Inferior parietal cortex (tissue), 1 donor: Measurements from ENCODE around the gene LAMC2.

Experiments
- DNase-seq: peaks from one replicate; pipeline ENCODE4 v3.0.0-alpha.2; 2016; ENCODE audit errors: extremely low spot score

The LAMC2 gene

GRCh38 chr1:183287191-183287675 is 101.2 kb downstream of the LAMC2 start:
- DNase-seq: peak; percentile 18

GRCh38 chr1:183288583-183288982 is 102.5 kb downstream of the LAMC2 start:
- DNase-seq: no peak

- no peak for DNase-seq
Measured at GRCh38 chr1:183289051-183289496, 103.0 kb downstream of the LAMC2 start.

GRCh38 chr1:183290628-183291027 is 104.6 kb downstream of the LAMC2 start:
- no peak for DNase-seq

DNA sequence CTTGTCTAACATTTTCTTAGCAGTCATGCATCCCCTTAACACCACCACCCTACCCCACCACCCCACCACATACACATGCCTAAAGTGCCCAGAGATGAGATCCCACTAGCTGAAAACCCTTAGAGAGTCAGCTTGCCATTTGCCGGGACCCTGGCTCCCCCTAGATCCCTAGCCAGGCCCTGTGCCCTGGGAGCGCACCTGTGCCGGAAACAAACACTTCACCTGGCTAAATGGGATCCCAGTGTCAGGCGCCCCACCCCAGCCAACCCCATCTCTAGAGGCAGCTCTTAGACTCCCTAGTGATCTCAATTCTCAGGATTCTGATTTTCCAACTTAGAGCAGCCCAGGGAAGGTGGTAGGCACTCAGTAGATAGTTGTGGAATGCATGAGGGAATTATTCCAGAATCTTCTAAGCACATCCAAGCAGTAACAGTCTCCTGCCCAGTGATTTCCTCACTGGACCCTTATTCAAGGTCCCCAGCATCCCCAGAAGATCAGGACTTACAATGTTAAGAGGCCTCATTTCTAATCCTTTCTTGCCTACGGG is 105.2 kb downstream of the LAMC2 start:
- no peak for DNase-seq

DNA sequence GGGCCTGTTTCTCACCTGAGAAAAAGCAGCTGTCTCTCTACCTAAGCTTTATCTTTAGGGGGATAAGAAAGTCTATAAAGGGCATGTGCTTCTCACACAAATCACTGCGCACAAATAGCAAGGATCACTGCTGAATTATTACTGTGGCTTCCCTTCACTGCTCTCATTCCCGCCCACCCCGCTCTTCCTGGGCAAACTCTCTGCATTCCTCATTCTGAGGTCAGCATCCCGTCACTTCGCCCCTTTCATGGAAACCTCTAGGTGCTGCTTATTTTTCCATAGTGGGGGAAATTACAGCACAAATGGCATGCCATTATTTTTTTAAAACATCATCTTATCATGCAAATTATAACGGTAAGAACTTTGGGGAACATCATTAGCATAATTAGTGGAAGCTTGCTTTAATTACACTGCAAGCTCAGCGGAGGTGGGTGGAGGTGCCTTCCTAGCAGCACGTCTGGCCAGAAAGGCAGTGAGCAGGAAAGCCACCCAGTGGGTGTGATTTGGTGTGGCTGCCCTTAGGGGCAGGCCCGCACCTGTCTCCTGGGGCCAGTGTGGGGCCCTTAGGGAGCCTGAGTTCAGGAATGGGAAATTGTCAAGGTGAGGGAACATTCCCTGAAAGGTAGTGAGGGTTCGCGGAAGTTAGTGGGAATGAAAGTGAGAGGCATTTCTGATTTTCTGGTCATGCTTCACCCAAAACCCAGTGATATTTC is 105.9 kb downstream of the LAMC2 start:
- no peak for DNase-seq

DNA sequence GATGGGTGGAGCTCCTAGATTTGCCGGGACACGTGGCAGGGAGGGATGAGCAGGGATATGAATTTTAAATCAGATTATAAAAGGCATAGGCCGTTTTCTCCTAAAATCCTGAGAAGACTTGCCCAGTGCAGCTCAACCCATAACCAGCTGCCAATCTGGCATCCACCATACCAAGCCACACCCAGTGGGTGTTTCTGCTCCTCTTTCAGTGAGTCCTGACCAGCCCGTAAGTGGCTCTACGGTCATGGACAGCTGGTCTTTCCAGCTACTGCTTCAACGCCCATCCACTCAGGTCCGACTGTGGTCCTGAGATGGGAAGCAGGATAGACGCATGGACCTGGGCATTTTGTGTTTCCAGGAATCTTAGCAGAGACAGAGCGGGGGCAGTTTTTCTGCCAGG is 107.2 kb downstream of the LAMC2 start:
- no peak for DNase-seq

GRCh38 chr1:183293876-183294275 is 107.8 kb downstream of the LAMC2 start:
- DNase-seq: no peak
